Measurements from ENCODE around the gene SLCO4A1.

Gene SLCO4A1

DNA sequence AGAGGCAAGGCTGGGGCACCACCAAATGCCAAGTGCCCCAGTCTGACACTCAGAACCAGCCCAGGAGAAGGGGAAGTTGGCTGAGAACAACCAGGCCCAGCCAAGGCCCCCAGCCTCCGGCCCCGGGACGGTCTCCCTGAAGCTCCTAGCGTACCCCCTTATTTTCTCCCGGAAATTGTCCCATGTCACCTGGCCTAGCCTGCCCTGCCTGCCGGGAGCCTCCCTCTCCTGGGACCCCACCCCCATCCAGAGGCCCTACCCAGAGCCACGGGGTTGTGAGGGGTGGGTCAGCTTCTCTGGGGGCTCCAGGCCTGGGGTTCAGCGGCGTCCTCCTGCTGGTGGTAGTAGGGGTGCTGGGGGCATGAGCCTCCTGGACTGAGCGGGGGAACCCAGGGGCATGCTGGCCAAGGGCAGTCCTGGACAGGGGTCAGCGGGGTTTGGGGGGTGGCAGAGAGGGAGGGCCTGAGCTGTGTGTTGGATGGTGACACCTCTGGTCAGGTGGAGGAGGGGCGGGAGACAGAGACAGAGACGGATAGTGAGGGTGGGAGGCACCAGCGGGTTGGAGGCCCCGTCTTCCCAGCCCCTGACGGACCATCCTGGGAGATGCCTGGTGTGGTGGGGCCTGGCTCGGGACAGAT, 7.9 kb upstream of the SLCO4A1 start:
- DNase-seq (ENCODE audit: extremely low read depth, low read depth) = no peak
- TF ChIP-seq, protein P1, sequence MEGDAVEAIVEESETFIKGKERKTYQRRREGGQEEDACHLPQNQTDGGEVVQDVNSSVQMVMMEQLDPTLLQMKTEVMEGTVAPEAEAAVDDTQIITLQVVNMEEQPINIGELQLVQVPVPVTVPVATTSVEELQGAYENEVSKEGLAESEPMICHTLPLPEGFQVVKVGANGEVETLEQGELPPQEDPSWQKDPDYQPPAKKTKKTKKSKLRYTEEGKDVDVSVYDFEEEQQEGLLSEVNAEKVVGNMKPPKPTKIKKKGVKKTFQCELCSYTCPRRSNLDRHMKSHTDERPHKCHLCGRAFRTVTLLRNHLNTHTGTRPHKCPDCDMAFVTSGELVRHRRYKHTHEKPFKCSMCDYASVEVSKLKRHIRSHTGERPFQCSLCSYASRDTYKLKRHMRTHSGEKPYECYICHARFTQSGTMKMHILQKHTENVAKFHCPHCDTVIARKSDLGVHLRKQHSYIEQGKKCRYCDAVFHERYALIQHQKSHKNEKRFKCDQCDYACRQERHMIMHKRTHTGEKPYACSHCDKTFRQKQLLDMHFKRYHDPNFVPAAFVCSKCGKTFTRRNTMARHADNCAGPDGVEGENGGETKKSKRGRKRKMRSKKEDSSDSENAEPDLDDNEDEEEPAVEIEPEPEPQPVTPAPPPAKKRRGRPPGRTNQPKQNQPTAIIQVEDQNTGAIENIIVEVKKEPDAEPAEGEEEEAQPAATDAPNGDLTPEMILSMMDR (IDR thresholded peaks at IDR 0.05; ENCODE audit: low read depth, low read length, missing control alignments) = no peak
- no peak overlapping the region for H3K4me3 ChIP-seq (replicated peaks; ENCODE audit: low read depth, low read length)

DNA sequence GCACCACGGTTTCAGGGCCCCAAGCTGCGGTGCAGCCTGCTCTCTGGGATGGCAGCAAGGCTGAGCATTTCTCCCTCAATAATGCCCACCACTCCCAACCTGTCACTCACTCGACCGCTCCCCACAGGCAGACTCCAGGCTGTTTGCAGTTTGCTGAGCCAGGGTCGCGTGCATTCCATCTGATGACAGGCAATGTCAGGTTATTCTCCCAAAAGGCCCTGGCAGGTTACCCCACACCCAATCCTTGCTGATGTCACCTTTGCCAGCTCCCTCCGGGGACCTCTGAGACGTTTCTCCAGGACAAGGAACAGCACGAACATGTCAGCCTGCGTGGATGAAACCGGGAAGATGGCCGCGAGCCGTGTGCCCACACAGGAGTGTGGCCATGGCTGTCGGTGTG, 7.1 kb upstream of the SLCO4A1 start:
- TF ChIP-seq, protein P1 (IDR thresholded peaks at IDR 0.05; ENCODE audit: low read depth, low read length, missing control alignments) = no peak
- no peak for DNase-seq (ENCODE audit: extremely low read depth, low read depth)
- H3K4me3 ChIP-seq (replicated peaks; ENCODE audit: low read depth, low read length) = no peak overlapping the region

DNA sequence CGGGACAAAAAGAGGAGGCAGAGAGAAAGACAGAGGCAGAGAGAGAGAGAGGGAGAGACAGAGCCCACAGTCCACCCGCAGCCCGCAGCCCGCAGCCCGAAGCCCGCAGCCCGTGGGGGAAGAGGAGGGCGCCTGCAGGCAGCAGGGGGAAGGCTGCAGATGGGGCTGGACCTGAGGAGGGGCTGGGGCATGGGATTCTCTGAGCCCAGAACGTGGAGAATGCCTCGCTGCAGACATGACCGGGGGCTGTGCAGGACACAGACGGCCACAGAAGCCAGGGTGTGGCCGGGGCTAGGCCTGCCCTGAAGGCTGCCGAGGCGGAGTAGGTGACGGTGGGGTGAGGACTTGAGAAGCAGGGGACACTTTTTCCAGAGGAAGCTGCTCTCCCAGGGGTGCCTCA, 6.5 kb upstream of the SLCO4A1 start:
- TF ChIP-seq, protein P1 (IDR thresholded peaks at IDR 0.05; ENCODE audit: low read depth, low read length, missing control alignments) = no peak
- H3K4me3 ChIP-seq (replicated peaks; ENCODE audit: low read depth, low read length) = no peak overlapping the region
- no peak for DNase-seq (ENCODE audit: extremely low read depth, low read depth)

DNA sequence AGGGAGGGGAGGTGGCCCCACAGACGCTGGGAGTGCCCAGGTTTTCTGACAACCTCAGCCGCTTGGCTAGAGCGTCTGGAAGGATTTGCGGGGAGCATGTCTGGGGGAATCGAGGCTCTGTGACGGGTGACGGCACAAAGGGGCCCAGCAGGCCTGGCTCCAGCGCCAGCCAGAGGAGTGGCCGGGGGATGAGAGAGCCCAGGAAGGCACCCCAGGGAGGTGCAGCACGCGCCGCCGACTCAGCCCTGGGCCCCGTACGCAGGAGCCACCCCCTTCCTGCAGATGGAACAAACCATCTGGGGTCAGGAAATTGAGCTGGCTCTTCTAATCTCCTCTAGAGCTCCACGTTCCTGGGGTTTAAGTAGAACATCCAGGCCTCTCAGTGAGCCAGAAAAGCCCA, 5.9 kb upstream of the SLCO4A1 start:
- TF ChIP-seq, protein P1 (IDR thresholded peaks at IDR 0.05; ENCODE audit: low read depth, low read length, missing control alignments) = no peak
- no peak overlapping the region for H3K4me3 ChIP-seq (replicated peaks; ENCODE audit: low read depth, low read length)
- DNase-seq (ENCODE audit: extremely low read depth, low read depth) = no peak

DNA sequence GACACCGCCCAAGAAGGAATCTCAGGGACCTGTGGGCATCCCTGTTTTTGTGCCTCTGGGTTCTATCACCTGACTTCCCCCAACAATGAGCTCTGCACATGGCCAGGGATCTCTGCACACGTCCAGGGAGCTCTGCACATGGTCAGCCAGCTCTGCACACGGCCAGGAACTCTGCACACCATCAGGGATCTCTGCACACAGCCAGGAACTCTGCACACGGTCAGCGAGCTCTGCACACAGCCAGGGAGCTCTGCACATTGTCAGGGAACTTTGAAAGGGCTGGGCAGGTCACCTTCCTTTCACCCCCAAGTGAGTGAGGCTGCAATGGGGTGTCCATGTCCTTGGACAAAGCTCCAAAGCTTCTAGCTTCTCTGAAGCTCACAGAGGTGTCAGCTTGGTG, 5.2 kb upstream of the SLCO4A1 start:
- H3K4me3 ChIP-seq (replicated peaks; ENCODE audit: low read depth, low read length) = no peak overlapping the region
- TF ChIP-seq, protein P1 (IDR thresholded peaks at IDR 0.05; ENCODE audit: low read depth, low read length, missing control alignments) = no peak
- no peak for DNase-seq (ENCODE audit: extremely low read depth, low read depth)

DNA sequence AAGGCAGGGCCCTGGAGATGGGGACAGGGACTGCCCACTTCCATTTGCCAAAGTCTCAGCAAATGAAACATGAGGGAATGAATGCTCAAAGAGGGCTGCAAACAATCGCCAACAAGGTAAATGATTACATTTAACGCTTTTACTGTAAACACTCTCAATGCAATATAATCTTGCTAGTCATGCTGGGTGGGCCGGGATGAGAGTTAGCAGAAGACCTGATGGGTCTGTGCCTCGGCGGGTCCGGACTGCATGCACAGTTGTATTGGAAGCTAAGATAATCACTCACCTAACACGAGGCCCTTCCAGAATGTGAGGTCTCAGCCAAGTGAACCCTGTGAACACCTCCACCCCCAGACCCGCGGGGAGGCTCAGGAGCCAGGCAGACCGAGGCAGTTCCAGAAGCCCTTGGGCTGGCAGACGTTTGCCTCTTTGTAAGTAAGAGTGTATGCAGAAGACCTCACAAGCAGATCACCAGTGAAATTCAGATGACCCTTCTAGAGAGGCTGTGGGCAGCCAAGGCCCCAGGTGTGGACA, 4.7 kb upstream of the SLCO4A1 start:
- no peak overlapping the region for H3K4me3 ChIP-seq (replicated peaks; ENCODE audit: low read depth, low read length)
- TF ChIP-seq, protein P1 (IDR thresholded peaks at IDR 0.05; ENCODE audit: low read depth, low read length, missing control alignments) = no peak
- no peak for DNase-seq (ENCODE audit: extremely low read depth, low read depth)

Data from HFF-Myc (cell line).